Mesendoderm (in vitro differentiated cells): ENCODE results near the gene ANGEL1.

ENCODE experiments used
- DNase-seq: peaks from one replicate; pipeline ENCODE4 v3.0.0; 2013
- H2AK5ac ChIP-seq: 2 replicates; pipeline ENCODE4 v1.6.1; 2013; ENCODE audit warnings: low read length, inconsistent platforms
- H2BK120ac ChIP-seq: 2 replicates; pipeline ENCODE4 v1.6.1; 2013; ENCODE audit warnings: low read depth, mild to moderate bottlenecking, low read length, moderate library complexity, mixed read lengths
- H2BK15ac ChIP-seq: replicated peaks from 2 replicates; pipeline ENCODE4 v1.6.1; 2013; ENCODE audit warnings: low read depth, mild to moderate bottlenecking, moderate library complexity
- H2BK5ac ChIP-seq: 2 replicates; pipeline ENCODE4 v1.6.1; 2013; ENCODE audit warnings: low read length, inconsistent platforms
- H3K18ac ChIP-seq: 2 replicates; pipeline ENCODE4 v1.6.1; 2013; ENCODE audit warnings: mild to moderate bottlenecking, low read length, mixed read lengths
- H3K23ac ChIP-seq: one replicate; pipeline ENCODE4 v1.6.1; 2013; ENCODE audit warnings: low read length
- H3K27ac ChIP-seq: 2 replicates; pipeline ENCODE4 v1.5.1; 2013; ENCODE audit warnings: low read depth, mild to moderate bottlenecking, inconsistent platforms, low read length, moderate library complexity
- H3K27me3 ChIP-seq: 2 replicates; pipeline ENCODE4 v1.6.1; 2013; ENCODE audit warnings: low read length, control low read depth, mild to moderate bottlenecking, inconsistent platforms; ENCODE audit not compliant: insufficient read depth, poor library complexity
- H3K36me3 ChIP-seq: 2 replicates; pipeline ENCODE4 v1.6.1; 2013; ENCODE audit warnings: low read length, inconsistent platforms; ENCODE audit not compliant: control insufficient read depth, insufficient read depth
- H3K4ac ChIP-seq: one replicate; pipeline ENCODE4 v1.6.1; 2013; ENCODE audit warnings: low read depth, mild to moderate bottlenecking, low read length, moderate library complexity
- H3K4me1 ChIP-seq: 2 replicates; pipeline ENCODE4 v1.6.1; 2013; ENCODE audit warnings: low read depth, low read length, inconsistent platforms; ENCODE audit not compliant: control insufficient read depth
- H3K4me2 ChIP-seq: 2 replicates; pipeline ENCODE4 v1.6.1; 2013; ENCODE audit warnings: low read length
- H3K4me3 ChIP-seq: 2 replicates; pipeline ENCODE4 v1.5.1; 2013; ENCODE audit warnings: mild to moderate bottlenecking, low read length
- H3K56ac ChIP-seq: one replicate; pipeline ENCODE4 v1.6.1; 2013; ENCODE audit warnings: low read length
- H3K79me1 ChIP-seq: 2 replicates; pipeline ENCODE4 v1.6.1; 2013; ENCODE audit warnings: low read length, inconsistent platforms
- H3K79me2 ChIP-seq: 2 replicates; pipeline ENCODE4 v1.6.1; 2013; ENCODE audit warnings: mild to moderate bottlenecking, low read length; ENCODE audit not compliant: control insufficient read depth, insufficient read depth
- H3K9ac ChIP-seq: 2 replicates; pipeline ENCODE4 v1.6.1; 2013; ENCODE audit warnings: low read length, inconsistent platforms
- H4K5ac ChIP-seq: one replicate; pipeline ENCODE4 v1.6.1; 2013; ENCODE audit warnings: low read length
- H4K8ac ChIP-seq: one replicate; pipeline ENCODE4 v1.6.1; 2013; ENCODE audit warnings: low read depth, mild to moderate bottlenecking, control low read depth, low read length, moderate library complexity
- WGBS: extraction: QIAGEN DNeasy Blood & Tissue Kit; methylation state at CpG from one replicate; pipeline ENCODE4 v1.1.7; 2013; ENCODE audit warnings: low lambda C conversion rate, missing lambda C conversion rate; ENCODE audit not compliant: insufficient coverage; ENCODE audit errors: extremely low coverage; 5-methylcytosine and 5-hydroxymethylcytosine counted together

ANGEL1 gene

DNA sequence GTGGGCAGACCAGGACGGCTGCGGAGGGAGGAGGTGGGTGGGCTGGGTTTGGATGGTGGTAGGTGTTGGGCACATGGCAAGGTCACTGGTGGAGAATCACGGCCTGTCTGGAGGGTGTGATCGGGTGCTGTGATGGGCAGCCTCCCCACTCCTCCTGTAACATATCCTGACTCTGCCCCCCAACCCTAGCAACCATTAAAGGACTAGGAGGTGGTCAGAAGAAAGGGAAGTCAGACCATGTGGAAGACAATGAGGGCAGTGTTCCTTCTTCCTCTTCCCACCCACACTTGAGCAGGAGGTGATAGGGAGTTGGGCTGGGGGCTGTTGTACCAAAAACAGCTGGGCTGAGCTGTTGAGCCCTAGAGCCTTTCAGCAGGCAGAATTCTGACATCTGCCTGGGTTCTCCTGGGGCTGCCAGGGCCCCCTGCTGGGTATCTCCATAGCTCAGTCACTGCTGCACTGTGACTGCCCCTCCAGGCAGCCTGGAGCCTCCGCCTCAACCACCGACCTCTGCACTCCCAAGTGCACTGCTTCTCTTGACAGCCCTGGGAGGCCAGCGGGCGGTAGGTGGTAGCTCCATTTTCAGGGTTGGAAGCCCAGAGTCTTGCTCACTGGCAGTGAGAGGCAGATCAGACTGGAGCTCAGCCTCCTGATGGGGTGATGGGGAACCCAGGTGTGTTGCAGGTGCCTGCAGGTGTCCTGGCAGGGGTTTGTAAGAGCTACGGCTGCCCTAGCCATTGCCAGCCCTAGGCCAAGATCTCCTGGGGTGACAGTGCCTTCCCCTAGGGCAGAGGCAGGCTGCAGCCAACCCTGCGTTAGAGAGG, 36.0 kb downstream of the ANGEL1 start:
- Histone ChIP-seq H3K4me2 (no peak overlapping the region), H3K27ac (no peak overlapping the region), H3K79me1 (no peaks in the 10 kb centered on the region), H2AK5ac (no peak overlapping the region), H3K79me2 (no peaks in the 10 kb centered on the region), H4K8ac (no peak overlapping the region), H3K4ac (no peak overlapping the region), H4K5ac (no peak overlapping the region), H3K9ac (no peak overlapping the region), H2BK5ac (no peak overlapping the region), H3K27me3 (no peaks in the 10 kb centered on the region), H3K18ac (no peak overlapping the region), H3K4me3 (no peak overlapping the region), H3K23ac (no peak overlapping the region), H2BK120ac (no peak overlapping the region), H3K36me3 (no peaks in the 10 kb centered on the region), H2BK15ac (no peak overlapping the region), H3K56ac (no peak overlapping the region), H3K4me1 (peaks cover 15% of the 10 kb centered on the region)
- no CpG with 5 or more reads among the region's 10 CpGs for WGBS
- peak; percentile 39 for DNase-seq

- Histone ChIP-seq H3K18ac (no peak overlapping the region), H3K27ac (no peak overlapping the region), H3K56ac (no peak overlapping the region), H3K79me1 (no peaks in the 10 kb centered on the region), H2AK5ac (no peak overlapping the region), H2BK15ac (no peak overlapping the region), H3K27me3 (no peaks in the 10 kb centered on the region), H4K5ac (no peak overlapping the region), H3K4me1 (peaks cover 15% of the 10 kb centered on the region), H2BK120ac (no peak overlapping the region), H3K9ac (no peak overlapping the region), H3K36me3 (no peaks in the 10 kb centered on the region), H3K4ac (no peak overlapping the region), H3K79me2 (no peaks in the 10 kb centered on the region), H2BK5ac (no peak overlapping the region), H3K4me3 (no peak overlapping the region), H3K4me2 (no peak overlapping the region), H3K23ac (no peak overlapping the region), H4K8ac (no peak overlapping the region)
- no peak for DNase-seq
- WGBS, result no CpG with 5 or more reads among the region's 54 CpGs
These were observed 36.8 kb downstream of the ANGEL1 start for GRCh38 chr14:76775695-76776427.

GRCh38 chr14:76774821-76775694, 37.6 kb downstream of the ANGEL1 start:
- H3K36me3 ChIP-seq, result no peaks in the 10 kb centered on the region
- no peak for DNase-seq

GRCh38 chr14:76773956-76774820, 38.5 kb downstream of the ANGEL1 start:
- Histone ChIP-seq H3K23ac (peak overlapping the region; percentile 87), H4K8ac (no peak overlapping the region), H2BK120ac (no peak overlapping the region), H3K4me1 (peaks cover 15% of the 10 kb centered on the region), H3K4ac (peak overlapping the region; percentile 8), H2BK15ac (no peak overlapping the region), H3K56ac (peak overlapping the region; percentile 68), H3K79me2 (no peaks in the 10 kb centered on the region), H3K79me1 (no peaks in the 10 kb centered on the region), H3K4me2 (no peak overlapping the region), H3K9ac (peak overlapping the region; percentile 9), H3K4me3 (no peak overlapping the region), H2AK5ac (peak overlapping the region; percentile 28), H2BK5ac (no peak overlapping the region), H3K27me3 (no peaks in the 10 kb centered on the region), H3K36me3 (no peaks in the 10 kb centered on the region), H3K18ac (no peak overlapping the region), H4K5ac (peak overlapping the region; percentile 37), H3K27ac (no peak overlapping the region)
- no CpG with 5 or more reads among the region's 18 CpGs for WGBS
- DNase-seq, result no peak

More at GRCh38 chr14:76774821-76775694, 37.6 kb downstream of the ANGEL1 start:
- Histone ChIP-seq H3K4me2 (no peak overlapping the region), H4K8ac (no peak overlapping the region), H4K5ac (no peak overlapping the region), H3K4me1 (peaks cover 15% of the 10 kb centered on the region), H2BK120ac (no peak overlapping the region), H3K4ac (no peak overlapping the region), H3K23ac (no peak overlapping the region), H2BK15ac (no peak overlapping the region), H3K79me1 (no peaks in the 10 kb centered on the region), H3K27ac (no peak overlapping the region), H3K4me3 (no peak overlapping the region), H2AK5ac (no peak overlapping the region), H3K9ac (no peak overlapping the region), H2BK5ac (no peak overlapping the region), H3K18ac (no peak overlapping the region), H3K79me2 (no peaks in the 10 kb centered on the region), H3K27me3 (no peaks in the 10 kb centered on the region), H3K56ac (peak overlapping the region; percentile 20)
- WGBS, result no CpG with 5 or more reads among the region's 22 CpGs
